Measurements from ENCODE around the gene COPZ2. TPM values are rescaled to one million over a fixed set of nuclear protein-coding genes. Genes with fewer than 3 reads are reported as not detected.
"Not testable (repeated sequence)": the region's sequence is repeated elsewhere in the genome, so short reads cannot be mapped to it uniquely, and the experiment has no call there.

COPZ2 gene
- total RNA-seq, 2 donors from 2014 or later: 7.0 to 43.5 TPM

DNA sequence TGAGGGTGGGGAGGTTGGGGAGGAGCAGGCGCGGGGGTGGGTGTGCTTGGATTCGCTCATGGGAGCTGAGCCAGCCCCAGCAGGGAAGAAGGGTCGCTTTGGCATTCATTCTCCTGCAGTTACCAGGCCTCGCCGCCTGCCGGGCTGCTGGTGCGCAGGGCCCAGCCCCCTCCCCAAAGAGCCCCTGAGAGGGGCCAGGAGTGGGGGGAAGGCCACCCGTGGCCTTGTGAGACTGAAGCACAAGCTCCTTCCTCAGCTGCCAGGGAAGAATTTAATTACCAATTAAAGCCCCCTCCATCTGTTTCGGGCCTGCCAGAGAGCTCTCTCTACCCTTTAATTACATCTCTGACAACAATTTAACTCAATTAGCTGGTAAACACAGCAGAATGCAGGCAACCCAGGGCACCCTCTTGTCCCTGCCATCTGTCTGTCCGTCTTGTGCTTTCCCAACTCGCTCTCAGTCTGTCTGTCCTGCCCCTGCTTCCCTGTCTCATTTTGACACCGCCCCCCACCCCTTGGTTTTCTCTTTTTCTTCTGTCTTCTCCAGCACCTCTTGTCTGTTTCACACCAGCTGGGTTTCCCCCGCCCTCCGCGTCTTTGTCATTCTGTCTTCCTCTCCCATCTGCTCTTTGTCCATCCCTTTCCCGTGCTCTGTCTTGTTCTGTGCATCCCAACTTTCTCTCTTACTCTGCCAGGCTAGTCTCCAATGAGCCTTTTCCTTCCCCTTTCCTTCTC is 34.0 kb downstream of the COPZ2 start:
- WGBS, 2 donors: 72 to 80% methylated on average over 16 to 17 of the region's 17 CpGs
- ATAC-seq (no peak), DNase-seq (no peak)
- no peaks in the 10 kb centered on the region for H3K9me3 ChIP-seq
- no peaks in the 10 kb centered on the region for H3K36me3 ChIP-seq (replicated peaks in 1 of 2; ENCODE audit: insufficient read depth in 1 of 2, low read depth in 2 of 2)
- intact Hi-C loops (cut with DNase I): no loop called here
- H3K27me3 ChIP-seq: no peaks in the 10 kb centered on the region
- H3K4me1 ChIP-seq: peaks cover 5% of the 10 kb centered on the region
- H3K4me3 ChIP-seq: no peak overlapping the region
- TF ChIP-seq POLR2A (IDR thresholded peaks at IDR 0.05): no peak
- TF ChIP-seq, protein P1, sequence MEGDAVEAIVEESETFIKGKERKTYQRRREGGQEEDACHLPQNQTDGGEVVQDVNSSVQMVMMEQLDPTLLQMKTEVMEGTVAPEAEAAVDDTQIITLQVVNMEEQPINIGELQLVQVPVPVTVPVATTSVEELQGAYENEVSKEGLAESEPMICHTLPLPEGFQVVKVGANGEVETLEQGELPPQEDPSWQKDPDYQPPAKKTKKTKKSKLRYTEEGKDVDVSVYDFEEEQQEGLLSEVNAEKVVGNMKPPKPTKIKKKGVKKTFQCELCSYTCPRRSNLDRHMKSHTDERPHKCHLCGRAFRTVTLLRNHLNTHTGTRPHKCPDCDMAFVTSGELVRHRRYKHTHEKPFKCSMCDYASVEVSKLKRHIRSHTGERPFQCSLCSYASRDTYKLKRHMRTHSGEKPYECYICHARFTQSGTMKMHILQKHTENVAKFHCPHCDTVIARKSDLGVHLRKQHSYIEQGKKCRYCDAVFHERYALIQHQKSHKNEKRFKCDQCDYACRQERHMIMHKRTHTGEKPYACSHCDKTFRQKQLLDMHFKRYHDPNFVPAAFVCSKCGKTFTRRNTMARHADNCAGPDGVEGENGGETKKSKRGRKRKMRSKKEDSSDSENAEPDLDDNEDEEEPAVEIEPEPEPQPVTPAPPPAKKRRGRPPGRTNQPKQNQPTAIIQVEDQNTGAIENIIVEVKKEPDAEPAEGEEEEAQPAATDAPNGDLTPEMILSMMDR (IDR thresholded peaks at IDR 0.05): no peak
- peak overlapping the region in 1 of 4 donors; percentile 60 for H3K27ac ChIP-seq

GRCh38 chr17:48002916-48003416 is 34.6 kb downstream of the COPZ2 start:
- Histone ChIP-seq H3K27ac (peak overlapping the region in 3 of 4 donors; percentile 10 to 60 (median 42)), H3K27me3 (no peaks in the 10 kb centered on the region), H3K4me1 (peaks cover 5% of the 10 kb centered on the region), H3K36me3 (replicated peaks in 1 of 2; ENCODE audit: insufficient read depth in 1 of 2, low read depth in 2 of 2) (no peaks in the 10 kb centered on the region), H3K9me3 (no peaks in the 10 kb centered on the region), H3K4me3 (no peak overlapping the region)
- no peak for DNase-seq
- ATAC-seq: no peak
- WGBS, 2 donors: 63 to 67% methylated on average over 7 of the region's 7 CpGs
- TF ChIP-seq POLR2A (IDR thresholded peaks at IDR 0.05): no peak
- TF ChIP-seq, protein P1 (IDR thresholded peaks at IDR 0.05): no peak
- intact Hi-C loops (cut with DNase I): no loop called here

- peak in 1 of 4 donors; percentile 41 for DNase-seq
- 38 to 53% methylated on average over 4 of the region's 4 CpGs for WGBS, 2 donors
- Histone ChIP-seq H3K4me1 (peaks cover 5% of the 10 kb centered on the region), H3K9me3 (no peaks in the 10 kb centered on the region), H3K4me3 (no peak overlapping the region), H3K27ac (peak overlapping the region in 3 of 4 donors; percentile 10 to 60 (median 42)), H3K27me3 (no peaks in the 10 kb centered on the region), H3K36me3 (replicated peaks in 1 of 2; ENCODE audit: insufficient read depth in 1 of 2, low read depth in 2 of 2) (no peaks in the 10 kb centered on the region)
- peak; percentile 58 for ATAC-seq
- intact Hi-C loops (cut with DNase I): no loop called here
- no peak for TF ChIP-seq POLR2A (IDR thresholded peaks at IDR 0.05)
- TF ChIP-seq, protein P1 (IDR thresholded peaks at IDR 0.05): no peak
These were observed 35.2 kb downstream of the COPZ2 start for GRCh38 chr17:48002266-48002915.

GRCh38 chr17:48001657-48002056 is 35.9 kb downstream of the COPZ2 start:
- intact Hi-C loops (cut with DNase I); ATAC-seq; H3K4me3 ChIP-seq; H3K9me3 ChIP-seq; H3K36me3 ChIP-seq (replicated peaks in 1 of 2; ENCODE audit: insufficient read depth in 1 of 2, low read depth in 2 of 2); H3K4me1 ChIP-seq; H3K27me3 ChIP-seq; DNase-seq: not testable (repeated sequence)
- WGBS, 2 donors: 90 to 91% methylated on average over 5 of the region's 5 CpGs
- peak overlapping the region in 1 of 4 donors; percentile 60 for H3K27ac ChIP-seq

GRCh38 chr17:48001197-48001596 is 36.4 kb downstream of the COPZ2 start:
- TF ChIP-seq, protein P1 (IDR thresholded peaks at IDR 0.05): no peak
- TF ChIP-seq POLR2A (IDR thresholded peaks at IDR 0.05): no peak
- ATAC-seq: no peak
- no peak for DNase-seq
- no peaks in the 10 kb centered on the region for H3K9me3 ChIP-seq
- WGBS, 2 donors: 65 to 72% methylated on average over 1 of the region's 1 CpG
- H3K27me3 ChIP-seq: no peaks in the 10 kb centered on the region
- intact Hi-C loops (cut with DNase I): no loop called here
- H3K36me3 ChIP-seq (replicated peaks in 1 of 2; ENCODE audit: insufficient read depth in 1 of 2, low read depth in 2 of 2): no peaks in the 10 kb centered on the region
- H3K4me3 ChIP-seq: no peak overlapping the region
- no peak overlapping the region for H3K27ac ChIP-seq
- peaks cover 6% of the 10 kb centered on the region for H3K4me1 ChIP-seq
